ENCODE results near the gene FKBP4.
"Not testable (repeated sequence)": the region's sequence is repeated elsewhere in the genome, so short reads cannot be mapped to it uniquely, and the experiment has no call there.

The FKBP4 gene, protein sequence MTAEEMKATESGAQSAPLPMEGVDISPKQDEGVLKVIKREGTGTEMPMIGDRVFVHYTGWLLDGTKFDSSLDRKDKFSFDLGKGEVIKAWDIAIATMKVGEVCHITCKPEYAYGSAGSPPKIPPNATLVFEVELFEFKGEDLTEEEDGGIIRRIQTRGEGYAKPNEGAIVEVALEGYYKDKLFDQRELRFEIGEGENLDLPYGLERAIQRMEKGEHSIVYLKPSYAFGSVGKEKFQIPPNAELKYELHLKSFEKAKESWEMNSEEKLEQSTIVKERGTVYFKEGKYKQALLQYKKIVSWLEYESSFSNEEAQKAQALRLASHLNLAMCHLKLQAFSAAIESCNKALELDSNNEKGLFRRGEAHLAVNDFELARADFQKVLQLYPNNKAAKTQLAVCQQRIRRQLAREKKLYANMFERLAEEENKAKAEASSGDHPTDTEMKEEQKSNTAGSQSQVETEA

DNA sequence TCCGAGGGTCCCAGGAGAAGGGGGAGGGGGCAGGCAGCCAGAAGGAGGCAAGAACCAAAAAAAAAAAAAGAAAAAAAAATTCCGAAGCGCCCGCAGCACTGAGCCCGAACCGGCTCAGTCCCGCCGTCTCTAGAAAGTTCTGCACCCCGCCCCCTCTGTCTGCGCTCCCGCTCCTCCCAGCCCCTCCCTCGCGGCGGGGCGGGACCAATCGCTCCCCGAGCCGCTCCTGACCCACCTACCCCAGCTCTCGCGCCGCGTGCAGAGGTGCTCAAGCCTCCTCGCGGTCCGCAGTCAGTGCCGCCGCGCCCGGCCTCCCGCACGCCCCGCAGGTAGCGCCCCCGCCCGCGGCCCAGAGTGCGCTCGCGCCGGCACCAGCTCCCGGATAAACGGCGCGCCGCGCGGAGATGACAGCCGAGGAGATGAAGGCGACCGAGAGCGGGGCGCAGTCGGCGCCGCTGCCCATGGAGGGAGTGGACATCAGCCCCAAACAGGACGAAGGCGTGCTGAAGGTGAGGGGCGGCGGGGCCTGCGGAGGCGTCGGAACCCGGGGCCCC lies at the start of gene FKBP4:
Gene FKBP4, plus strand, starts transcription at position 235 of the 554 bp plus-strand sequence. Its CDS starts 170 bp downstream, at position 405.
- peak; percentile 76 for DNase-seq (ENCODE audit: low read depth)

DNA sequence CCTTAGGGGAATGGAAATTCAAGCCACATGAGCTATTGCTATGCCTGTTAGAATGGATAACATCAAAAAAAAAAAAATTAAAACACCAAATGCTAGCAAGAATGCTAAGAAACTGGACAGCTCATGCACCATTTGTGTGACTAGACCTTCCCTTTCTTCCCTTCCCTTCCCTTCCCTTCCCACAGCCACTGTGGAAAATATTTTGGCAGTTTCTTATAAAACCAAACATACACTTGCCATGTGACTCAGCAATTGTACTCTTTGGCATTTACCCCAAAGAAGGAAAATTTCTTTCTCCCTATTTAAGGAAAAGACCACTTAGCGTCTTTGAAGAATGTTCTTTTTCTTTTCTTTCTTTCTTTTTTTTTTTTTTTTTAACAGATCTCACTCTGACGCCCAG lies 49.1 kb upstream of the FKBP4 start:
- no peak for DNase-seq (ENCODE audit: low read depth)

DNA sequence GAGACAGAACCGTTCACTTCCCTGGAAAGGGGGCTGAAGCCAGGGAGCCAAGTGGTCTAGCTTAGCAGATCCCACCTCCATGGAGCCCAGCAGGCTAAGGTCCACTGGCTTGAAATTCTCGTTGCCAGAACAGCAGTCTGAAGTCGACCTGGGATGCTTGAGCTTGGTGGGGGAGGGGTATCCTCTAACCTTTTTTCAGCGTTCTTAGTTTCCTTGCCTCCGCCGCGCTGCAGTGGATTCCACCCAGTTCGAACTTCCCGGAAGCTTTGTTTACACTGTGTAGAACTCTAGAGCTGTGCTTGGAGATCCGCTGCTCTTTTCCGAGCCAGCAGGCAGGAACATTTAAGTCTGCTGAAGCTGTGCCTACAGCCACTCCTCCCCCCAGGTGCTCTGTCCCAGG lies 45.2 kb upstream of the FKBP4 start:
- no peak for DNase-seq (ENCODE audit: low read depth)

DNA sequence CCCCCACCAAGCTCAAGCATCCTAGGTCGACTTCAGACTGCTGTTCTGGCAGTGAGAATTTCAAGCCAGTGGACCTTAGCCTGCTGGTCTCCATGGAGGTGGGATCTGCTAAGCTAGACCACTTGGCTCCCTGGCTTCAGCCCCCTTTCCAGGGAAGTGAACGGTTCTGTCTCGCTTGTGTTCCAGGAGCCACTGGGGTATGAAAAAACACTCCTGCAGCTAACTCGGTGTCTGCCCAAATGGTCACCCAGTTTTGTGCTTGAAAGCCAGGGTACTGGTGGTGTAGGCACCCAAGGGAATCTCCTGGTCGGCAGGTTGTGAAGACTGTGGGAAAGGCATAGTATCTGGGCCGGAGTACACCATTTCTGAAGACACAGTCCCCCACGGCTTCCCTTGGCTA lies 44.6 kb upstream of the FKBP4 start:
- no peak for DNase-seq (ENCODE audit: low read depth)

DNA sequence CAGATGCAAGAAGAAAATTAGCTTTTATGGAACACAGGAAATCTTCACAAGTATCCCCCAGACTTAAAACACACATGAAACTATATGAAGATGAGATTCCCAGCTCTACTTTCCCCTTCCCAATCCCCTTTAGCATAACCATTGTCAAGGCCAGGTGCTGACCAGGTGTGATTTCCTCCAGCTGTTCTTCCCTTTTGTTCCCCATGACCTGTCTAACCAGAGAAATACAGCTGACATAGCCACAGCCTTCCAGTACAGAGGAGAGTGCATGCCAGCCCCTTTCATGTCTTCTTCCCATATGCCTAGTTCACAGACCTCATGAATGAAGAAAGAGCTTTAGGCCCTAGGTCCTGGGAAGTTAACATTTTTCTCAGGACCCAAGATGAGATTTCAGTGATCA lies 43.5 kb upstream of the FKBP4 start:
- no peak for DNase-seq (ENCODE audit: low read depth)

DNA sequence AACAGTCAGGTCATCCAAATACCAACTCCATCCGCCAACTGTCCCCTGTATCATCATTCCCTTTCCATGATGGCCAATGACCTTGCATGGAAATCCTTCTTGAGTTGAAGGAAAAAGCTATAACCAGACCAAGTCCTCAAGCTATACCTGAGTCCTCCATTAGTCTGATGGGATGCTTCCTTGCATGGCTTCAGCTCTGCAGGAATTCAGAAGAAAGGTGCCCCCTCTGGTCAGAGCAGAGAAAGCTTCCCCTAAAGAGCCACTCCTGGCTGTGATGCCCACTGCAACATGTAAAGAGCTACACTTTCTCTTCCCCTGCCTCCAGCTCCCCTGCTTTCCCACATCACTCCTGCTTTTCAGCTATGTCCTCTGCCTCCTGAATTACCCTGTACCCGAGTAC lies 43.1 kb upstream of the FKBP4 start:
- DNase-seq (ENCODE audit: low read depth) = no peak

DNA sequence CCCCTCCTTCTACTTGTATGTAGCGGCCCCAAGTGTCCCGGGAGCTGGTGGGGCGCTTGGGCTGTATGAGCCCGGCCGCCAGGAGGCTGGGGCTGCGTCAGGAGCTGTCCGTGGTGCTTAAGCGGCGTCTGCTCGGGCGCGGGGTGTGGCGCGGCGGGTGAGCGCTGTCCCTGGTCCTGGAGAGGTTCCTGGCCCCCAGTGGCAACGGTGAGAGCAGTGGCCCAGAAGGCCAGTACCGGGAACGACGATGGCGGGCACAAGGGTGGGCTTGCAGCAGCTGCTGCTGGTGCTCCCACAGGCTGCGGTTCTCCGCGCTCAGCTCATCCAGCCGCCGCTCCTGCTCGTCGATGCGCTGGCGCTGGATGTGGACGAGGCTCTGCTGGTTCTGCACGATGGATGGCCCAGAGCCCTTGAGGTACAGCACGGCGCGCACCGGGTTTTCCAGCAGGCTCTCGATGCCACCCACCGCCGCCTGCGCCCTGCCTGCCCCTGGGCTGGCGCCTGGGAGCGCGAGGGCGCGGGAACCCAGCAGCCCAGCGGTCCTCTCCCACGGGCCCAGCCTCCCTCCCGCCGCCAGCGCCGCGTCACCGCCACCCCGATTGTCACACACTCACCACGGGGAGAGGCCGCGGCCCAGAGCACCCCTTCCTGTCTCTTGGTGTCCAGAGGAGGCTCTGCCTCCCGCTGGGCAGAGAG lies 41.9 kb upstream of the FKBP4 start:
- DNase-seq (ENCODE audit: low read depth) = peak; percentile 53

DNA sequence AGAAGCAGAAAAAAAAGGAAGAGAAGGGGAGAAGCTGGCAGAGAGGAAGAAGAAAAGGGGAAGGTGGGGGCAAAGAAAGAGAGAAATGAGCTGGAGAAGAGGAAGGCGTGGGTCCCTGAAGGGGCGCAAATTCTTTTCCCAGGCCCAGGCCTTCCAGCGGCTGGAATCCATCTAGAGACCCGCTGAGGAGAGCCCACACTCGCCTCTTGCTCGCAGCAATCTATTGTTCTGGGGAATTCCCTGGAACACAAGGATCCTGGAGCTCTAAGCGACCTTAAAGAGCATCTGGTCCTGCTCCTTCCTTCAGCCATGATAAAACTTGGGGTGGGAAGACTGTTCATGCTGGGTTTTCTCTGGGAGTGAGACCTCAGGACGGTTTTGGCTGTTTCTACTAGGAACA lies 41.2 kb upstream of the FKBP4 start:
- DNase-seq (ENCODE audit: low read depth) = no peak

DNA sequence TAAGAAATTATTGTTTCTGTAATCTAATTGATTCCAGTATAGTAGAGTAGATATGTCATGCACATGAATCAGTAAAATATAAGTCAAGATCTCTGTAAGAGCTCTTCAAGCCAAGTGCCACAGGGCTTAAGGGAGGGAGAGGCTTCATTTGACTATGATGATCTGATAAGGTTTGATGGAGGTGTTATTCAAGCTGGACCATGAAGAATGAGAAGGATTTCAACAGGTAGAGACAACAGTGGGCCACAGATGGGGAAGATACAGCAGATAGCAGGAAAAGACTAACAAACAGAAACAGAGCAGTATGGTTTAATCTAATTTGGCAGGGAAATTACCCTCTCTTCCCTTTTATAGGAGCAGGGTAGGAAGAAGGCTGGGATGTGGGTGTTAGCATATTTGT lies 40.6 kb upstream of the FKBP4 start:
- DNase-seq (ENCODE audit: low read depth) = no peak

DNA sequence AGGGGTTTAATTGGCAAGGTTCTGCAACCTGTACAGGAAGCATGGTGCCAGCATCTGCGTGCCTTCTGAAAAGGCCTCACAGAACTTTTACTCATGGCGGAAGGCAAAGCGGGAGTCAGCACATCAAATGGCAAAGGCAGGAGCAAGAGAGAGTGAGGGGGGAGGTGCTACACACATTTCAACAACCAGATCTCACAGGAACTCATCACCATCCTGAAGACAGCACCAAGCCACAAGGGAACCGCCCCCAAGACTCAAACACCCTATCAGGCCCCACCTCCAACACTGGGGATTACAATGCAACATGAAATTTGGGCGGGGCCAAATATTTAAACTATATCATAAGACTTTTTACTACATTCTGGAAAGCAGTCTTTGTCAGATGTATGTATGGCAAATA lies 38.0 kb upstream of the FKBP4 start:
- DNase-seq (ENCODE audit: low read depth) = no peak

DNA sequence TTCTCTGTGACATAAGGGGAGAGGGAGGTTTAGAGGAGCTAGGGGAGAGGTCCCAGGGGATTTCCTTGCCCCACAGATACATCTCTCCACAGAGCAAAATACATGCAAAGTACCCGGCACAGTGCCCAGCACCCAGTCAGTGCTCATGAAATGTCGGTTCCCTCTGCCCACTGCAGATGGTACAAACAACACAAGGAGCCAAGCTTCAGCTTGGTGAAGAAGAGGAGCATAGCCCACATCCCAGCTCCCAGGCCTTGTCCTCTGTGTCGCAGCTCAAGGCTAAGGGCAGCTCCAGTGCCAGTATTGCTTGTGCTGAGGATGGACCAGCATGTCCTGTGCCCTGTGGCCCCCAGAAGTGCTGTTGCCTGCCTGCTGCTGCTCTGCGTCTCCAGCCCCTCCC lies 35.0 kb upstream of the FKBP4 start:
- no peak for DNase-seq (ENCODE audit: low read depth)

DNA sequence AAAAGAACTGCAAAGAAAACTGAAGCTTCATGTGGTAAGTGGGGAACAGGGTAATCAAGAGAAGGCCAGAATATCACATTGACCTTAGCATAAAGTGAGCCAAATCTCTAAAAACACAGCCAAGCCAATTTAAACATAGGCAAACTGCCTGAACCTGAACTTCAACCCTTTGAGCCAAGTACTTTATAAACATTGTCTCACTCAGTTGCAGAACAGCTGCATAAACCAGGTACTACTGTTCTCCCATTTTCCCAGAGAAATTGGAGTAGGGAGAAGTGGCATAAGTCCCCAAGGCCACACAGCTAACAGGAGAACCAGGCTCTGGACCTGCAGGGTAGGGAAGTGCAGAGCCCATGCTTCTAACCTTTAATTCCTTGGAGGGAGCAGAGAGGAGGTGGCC lies 30.4 kb upstream of the FKBP4 start:
- no peak for DNase-seq (ENCODE audit: low read depth)

DNA sequence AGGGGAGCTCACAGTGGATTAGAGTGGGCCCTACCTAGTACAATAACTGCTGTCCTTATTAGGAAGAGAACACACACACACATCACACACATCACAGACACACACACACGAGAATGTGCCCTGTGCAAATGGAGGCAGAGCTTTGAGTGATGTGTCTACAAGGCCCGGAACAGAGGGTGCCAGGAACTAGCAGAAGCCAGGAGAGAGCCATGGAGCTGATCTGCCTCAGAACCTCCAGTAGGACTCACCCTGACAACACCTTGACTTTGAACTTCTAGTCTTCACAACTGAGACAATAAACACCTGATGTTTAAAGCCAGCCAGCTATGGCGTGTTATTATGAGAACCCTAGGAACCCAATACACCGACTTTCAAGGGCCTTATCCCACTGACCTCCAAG lies 29.7 kb upstream of the FKBP4 start:
- no peak for DNase-seq (ENCODE audit: low read depth)

DNA sequence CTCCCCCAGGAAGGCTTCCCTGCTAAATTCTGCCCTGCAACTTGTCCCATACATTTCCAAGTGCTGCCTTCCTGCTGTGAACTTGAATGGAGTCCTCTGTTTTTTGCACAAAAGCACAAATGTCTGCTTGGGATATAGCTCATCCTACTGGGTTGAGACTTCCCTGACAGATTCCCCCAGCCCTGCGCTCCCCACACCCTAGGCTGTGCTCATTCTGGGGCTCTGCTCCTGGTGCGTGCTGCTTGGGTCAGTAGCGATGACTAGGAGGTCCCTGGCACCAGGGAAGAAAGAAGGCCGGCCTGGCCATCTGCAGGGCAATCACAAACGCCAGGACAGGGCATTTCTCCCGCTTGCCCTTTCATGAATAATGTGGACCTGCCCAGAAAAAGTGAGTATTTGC lies 29.2 kb upstream of the FKBP4 start:
- DNase-seq (ENCODE audit: low read depth) = no peak

DNA sequence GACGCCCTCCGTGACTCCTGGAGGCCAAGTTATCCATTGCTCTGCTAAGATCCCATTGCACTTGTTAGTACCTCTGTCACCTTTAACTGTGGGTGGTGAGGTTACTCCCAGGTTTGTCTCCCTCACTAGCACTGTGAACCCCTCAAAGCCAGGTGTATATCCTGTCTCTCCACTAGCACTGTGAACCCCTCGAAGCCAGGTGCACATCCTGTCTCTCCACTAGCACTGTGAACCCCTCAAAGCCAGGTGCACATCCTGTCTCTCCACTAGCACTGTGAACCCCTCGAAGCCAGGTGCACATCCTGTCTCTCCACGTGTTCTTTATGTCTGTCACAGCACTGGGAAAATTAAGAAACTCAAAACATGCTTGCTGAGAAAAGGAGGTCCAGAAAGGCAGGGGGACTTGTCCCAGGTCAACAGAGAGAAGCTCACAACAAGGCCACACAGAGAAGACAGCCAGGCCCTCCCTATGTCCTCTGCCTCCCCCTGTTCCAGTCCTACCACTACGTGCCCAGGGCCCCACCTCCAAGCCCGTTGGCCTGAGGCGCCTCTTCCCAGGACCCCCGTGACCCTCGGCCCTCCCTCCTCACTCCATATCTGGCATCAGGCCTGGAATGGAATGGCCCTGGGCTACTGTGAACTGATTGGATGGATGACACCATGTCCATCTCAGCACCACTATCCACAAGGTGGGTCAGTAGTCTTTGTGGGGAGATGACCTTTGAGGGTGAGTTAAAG lies 26.4 kb upstream of the FKBP4 start:
- no peak for DNase-seq (ENCODE audit: low read depth)

DNA sequence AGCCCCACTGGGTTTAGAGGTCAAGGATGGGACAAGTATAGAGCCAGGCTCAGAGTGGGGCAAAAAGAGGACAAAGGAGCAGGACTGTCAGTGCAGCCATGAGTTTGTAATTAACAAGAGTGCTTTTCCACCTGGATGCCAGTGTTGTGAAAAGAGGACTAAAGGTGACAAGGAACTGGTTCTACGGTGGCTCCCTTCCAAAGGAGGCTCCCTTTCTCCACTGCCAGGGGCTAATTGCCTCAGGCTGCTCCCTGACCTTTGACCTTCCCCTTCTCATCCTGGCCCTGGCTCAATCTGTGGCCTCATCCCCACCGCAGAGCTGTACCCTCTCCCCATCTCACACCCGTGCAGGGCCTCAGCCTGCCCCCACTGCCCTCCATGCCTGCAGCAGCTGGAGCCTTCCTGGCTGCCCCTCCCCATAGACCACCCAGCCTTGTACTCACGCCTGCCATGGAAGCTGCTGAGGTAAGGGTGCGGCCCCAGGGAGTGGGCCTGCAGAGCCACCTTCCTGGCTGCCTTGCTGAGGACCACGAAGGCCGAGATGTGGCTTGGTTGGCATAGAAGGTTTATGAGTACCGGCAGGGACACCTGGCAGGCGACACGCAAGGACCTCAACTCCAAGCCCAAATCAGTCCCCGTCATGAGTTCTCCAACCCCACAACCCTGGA lies 24.8 kb upstream of the FKBP4 start:
- DNase-seq (ENCODE audit: low read depth) = no peak

DNA sequence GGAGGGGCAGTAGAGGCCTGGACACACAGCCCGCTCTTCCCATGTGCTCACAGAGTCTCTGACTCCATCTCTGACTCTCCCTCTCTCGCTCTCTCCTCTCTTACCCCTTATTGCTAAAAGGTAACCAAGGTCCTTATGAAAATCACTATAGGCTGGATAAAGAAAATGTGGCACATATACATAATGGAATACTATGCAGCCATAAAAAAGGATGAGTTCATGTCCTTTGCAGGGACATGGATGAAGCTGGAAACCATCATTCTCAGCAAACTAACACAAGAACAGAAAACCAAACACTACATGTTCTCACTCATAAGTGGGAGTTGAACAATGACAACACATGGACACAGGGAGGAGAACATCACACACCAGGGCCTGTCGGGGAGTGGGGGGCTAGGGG lies 24.2 kb upstream of the FKBP4 start:
- not testable (repeated sequence) for DNase-seq (ENCODE audit: low read depth)

DNA sequence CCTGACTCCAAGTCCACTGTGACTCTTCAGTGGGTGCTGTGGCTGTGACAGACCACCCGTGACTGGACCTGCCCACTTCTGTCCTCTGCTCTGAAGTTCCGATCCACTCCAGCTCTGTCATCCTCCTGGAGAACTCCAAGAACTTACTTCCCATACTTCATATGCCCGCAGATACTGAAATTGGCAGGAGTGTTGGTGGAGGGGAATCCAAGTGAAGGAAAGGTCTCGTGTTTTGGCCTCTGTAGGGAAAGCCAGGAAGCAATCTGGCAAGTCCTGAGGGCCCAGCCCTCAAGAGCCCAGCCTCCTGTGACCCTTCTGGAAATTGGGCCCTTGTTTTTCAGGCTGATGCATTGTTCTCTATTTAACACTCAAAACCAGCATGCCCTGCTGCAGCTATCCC lies 22.4 kb upstream of the FKBP4 start:
- DNase-seq (ENCODE audit: low read depth) = no peak

DNA sequence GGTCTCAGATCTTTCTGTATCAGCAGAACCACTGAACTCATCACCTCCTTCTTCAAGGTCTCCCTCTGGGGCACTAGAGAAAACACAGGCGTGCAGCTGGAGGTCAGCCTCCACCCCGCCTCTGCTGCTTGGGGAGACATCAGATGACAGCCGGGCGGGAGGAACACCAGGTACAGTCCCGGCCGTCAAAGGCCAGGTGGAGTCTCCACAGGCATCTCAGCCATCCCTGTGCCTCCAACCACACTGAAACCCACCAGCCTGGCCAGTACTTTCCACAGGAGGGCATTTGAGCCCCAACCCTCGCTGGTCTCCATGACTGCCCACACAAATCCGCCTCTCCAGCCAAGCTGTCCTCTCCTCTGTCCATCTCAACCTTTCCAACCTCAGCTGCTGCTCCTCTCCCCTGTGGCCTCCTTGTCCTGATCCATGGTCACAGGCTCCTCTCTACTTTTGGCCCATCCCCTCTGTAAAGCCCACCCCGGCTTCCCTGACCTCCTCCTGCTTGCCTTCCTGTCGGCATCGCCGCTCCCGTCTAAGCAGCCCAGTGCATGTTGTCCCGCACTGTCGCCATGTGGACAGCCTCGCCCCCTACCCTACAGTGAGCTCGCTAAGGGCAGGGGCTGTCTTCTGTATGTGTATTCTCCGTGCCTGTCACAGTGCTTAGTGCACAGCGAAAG lies 21.4 kb upstream of the FKBP4 start:
- DNase-seq (ENCODE audit: low read depth) = no peak

DNA sequence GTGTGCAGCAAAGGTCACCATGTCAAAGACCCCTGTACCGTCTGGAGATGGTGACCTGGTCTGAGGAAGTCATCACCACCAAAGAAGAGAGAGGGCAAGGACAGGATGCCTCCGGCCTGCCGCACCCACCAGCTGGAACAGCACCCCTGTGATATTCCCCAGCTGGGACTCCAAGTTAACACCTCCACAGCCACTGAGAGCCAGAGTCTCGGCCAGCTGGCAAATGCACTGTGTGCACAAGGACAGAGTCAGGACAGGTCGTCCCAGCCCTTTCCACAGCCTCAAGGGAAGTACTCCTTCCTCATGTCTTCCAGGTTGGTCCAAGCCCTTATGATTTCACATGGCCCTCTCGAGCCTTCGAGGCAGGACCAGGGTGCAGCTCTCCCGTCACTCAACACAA lies 19.3 kb upstream of the FKBP4 start:
- DNase-seq (ENCODE audit: low read depth) = no peak

DNA sequence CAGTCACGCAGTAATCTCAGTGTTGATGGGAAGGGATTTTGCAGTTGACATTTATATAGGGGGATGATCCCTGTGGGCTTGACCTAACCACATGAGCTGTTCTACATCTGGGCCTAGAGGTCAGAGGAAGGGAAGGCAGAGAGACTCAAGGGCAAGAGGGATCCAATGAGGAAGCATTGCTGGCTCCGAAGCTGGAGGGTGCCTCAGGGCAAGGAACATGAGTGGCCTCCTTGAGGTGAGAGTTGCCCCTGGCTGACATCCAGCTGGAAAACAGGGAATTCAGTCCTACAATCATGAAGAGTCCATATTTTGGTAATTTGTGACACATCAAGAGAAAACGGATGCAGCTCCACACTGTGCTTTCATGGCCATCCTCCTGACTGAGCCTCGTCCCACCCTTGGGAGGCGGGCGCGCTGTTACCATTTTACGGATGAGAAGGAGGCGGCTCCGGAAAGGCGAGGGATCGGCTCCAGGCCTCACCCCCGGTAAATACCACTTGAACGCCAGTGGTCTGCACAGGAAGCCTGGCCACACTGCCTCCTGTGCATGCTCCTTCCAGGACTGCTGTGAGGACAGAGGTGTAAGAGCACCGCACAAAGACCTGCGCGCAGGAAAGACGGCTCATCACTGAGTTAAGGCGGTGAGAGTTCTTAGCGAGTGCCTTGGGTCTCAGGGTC lies 18.5 kb upstream of the FKBP4 start:
- DNase-seq (ENCODE audit: low read depth) = no peak
